ENCODE data around the gene TMSB4X.

The TMSB4X gene

DNA sequence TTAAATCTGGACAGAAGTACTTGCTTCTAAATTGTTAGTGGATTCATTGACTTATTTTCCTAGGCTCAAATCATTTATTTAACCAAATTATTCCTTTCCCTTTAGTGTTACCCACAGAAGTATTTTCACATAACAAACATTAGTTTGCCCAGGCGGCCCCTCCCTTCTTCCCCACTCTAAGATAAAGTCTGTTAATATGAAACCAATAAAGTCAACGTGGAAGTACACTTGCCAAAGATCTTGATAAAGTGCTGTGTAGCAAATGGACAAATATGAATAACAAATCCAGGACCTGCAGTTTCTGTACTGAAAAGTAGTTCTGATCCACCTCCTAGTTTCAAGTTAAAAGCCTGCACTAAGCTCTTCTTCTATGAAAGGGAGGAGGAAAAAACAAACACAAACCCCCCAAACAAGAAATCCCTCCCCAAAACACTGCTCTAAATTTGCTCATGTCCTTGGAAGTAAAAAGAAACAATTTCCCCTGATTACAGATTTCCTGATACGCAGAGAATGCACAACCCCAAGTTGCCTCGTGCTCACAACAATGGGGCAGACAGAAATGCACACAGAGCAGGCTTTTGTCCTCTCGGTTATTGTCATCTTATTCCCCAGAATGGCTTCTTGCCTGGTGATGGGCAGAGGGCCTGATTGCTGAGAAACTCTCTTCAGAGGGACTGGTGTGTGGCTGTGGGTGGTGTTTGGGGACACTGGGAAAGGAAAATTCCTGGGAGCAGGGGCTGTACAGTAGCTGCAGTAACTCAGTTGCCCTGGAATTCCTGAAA lies 23.2 kb downstream of the TMSB4X start:
- DNase-seq, result no peak

DNA sequence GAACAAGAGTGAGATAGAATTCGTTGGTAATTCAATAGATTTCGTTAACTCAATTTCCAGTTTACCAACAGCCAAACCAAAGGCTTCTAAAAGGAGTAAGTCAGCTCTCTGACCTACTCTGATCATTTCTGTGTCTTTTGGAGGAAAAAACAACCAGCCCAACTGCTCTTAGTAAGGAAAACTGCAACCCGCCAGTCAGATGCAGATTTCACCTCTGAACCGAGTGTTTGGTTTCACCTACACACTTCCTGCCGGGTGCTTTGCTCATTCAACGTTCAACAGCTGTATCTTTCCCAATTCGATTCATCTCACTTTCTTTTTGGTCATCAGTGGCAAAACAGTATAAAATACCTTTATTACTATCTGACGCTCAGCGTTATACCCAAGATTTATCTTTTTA lies 24.5 kb downstream of the TMSB4X start:
- DNase-seq, result peak in 2 of 3 donors; percentile 46 to 55

GRCh38 chrX:13000301-13000811 lies 25.4 kb downstream of the TMSB4X start:
- peak; percentile 56 to 75 (median 67) for DNase-seq

GRCh38 chrX:13001097-13001496 lies 26.2 kb downstream of the TMSB4X start:
- no peak for DNase-seq

DNA sequence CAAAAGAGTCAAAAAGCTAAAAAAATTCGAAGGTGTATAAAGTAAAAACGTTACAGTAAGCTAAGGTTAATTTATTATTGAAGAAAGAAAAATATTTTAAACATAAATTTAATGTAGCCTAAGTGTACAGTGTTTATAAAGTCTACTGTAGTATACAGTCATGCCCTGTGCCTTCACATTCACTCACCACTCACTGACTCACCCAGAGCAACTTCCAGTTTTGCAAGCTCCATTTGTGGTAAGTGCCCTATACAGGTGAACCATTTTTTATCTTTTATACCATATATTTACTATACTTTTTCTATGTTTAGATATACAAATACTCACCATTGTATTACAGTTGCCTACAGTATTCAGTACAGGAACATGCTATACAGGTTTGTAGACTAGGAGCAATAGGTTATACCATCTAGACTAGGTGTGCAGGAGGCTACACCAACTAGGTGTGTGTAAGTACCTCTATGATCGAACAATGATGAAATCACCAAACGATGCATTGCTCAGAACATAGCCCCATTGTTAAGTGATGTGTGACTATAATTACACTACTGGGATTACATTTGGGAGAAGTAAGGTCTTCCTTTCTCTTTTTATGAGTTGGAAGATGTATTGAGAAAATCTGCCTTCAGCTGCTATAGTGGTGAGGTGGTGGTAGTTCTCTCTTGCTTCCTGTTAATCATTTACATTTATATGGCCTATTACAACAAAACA lies 27.2 kb downstream of the TMSB4X start:
- peak; percentile 37 to 57 (median 56) for DNase-seq

DNA sequence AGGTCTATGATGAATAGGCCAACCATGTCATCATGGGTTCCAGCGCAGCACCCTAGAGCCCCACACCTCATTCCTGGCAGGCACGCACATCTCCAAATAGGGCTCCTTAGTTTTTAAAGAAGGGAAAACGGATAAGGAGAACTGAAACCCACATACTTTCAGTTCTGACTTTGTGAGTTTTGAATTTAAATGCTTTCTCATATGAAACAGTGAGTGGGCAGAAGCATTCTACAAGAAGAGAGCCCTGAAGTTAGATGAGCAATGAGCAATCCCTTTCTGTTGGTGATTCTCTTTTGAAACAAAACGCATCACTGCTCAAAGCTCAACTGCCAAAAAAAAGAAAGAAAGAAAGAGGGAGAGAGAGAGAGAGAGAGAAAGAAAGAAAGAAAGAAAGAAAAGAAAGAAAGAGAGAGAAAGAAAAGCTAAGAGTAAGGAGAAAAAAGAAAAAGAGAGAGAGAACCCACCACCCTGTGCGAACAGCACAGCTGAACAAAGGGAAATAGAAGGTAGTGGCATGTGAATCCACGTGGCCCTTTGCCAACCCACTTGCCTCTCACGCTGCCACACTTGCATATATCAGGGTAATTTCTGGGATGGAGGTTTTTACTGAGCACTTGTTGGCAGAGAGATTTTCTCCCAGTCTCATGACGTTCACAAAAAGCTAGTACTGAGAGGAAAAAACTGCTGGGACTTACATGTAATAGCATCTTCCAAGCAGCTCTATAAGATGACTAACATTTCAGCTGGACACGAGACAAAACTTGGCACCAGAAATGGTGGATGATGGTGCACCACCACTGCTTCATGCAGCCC lies 31.0 kb downstream of the TMSB4X start:
- DNase-seq, result peak; percentile 85 to 94 (median 86)

DNA sequence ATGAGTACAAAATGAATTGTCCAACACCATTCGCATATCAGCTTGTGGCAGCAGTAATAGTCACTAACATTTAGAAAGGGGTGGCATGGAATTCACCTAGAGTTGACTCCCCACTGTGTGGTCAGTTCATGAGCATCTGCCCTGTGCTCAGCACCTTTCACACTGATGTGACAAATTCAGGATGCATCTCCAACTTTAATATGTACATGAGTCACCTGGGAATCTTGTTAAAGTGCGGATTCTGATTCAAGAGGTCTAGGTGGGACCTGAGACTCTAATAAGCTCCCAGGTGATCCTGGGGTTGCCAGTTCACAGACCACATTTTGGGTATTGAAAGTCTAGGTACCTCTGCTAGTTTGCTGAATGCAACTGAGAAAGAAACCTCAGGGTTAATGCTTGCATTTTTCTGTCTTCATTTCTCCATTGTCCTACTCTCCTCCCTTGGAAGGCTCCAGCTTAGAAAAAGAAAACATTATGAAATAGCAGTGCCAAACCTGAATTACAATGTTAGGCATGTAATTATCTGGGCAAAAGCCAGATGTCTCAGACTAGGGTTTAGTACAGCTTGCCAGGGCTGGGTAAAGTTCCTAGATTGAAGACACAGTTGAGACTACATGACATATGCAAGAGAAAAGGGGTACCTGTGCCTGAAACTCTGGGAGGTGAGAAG lies 32.7 kb downstream of the TMSB4X start:
- no peak for DNase-seq

DNA sequence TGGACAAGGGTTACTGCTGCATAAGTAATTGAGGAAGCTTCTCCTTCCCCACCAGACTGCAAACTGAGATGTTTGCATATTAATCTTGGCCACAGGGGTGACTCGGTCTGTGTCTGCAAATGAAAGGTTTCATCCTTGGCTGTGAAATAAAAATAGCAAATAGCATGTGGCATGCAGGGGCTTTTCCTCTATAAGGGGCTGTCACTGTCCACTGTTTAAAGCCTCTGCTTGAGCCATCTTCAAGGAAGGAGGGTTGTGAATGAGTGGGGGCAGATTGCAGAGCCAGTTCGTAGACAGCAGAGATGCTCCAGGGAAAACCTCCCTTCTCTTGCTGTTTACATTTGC lies 33.3 kb downstream of the TMSB4X start:
- peak; percentile 41 to 47 (median 46) for DNase-seq

DNA sequence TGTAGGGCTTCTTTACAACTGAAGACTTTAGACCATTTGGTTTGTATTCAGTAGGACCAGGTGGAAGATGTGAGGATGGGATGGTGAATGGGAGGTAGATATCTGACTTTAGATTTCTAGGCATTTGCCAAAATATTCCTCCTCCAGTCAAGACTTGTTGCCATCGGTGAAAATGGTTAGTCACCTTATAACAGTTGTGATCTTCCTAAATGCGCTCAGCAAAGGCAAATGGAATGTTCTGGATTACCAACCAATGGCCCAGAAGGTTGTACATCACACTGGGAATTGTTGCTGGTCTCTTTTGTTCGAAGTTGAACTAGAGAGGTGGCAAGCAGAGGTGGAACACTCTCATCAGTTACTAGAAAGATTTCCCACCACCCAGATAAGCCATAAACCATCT lies 33.9 kb downstream of the TMSB4X start:
- no peak for DNase-seq

- peak in 2 of 3 donors; percentile 28 to 51 for DNase-seq
Measured at GRCh38 chrX:13009273-13009672, 34.4 kb downstream of the TMSB4X start.

DNA sequence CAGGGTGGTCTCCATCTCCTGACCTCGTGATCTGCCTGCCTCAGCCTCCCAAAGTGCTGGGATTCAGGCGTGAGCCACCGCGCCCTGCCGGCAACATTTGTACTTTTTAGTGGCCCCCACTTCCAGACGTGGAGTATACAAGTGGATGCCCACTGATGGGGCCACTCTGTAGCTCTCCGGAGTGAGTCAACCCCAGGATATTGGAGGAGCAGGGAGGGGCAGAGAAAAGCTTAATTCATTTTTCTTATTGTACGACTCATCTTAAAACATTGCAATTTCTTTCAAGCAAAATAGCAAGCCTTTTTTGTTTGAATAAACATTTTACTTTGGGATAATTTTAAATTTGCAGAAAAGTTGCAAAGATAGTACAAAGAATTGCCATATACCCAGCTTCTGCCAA lies 34.9 kb downstream of the TMSB4X start:
- DNase-seq, result no peak

- DNase-seq, result no peak
Measured at GRCh38 chrX:13010546-13010945, 35.6 kb downstream of the TMSB4X start.

DNA sequence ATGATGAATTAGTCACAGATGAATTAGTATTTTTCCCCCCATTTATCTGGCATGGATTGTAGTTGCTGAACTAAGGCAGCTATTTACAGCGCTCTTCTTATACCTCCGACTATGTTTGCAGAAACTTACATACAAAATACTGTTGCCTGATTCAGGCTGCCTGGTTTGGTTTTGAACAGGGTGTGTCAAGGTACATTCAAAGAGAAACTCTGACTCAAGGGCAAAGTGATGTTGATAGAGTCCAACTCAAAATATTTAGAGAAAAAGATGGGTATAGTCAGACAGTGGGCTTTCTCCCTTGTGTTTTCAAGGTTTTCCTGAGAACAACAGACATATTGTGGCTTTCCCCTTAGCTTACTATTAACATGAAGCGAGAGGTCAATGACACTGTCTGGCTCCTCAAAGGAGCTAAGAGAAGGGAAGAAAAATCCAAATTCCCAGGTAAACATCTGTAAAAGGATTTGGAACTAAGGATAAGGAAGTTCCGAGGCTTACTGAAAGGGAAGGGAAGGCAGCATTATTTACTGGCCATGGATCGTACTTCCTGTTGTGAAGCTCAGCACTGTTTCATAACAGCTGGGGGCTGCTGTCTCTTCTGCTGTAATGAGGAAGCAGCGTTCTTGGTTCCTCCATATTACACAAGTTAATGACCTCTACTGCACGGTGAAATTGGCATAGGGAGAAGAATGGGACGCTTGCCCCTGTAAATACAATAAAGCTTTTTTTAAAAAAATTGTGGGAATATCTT lies 38.6 kb downstream of the TMSB4X start:
- peak; percentile 74 to 88 (median 82) for DNase-seq

DNA sequence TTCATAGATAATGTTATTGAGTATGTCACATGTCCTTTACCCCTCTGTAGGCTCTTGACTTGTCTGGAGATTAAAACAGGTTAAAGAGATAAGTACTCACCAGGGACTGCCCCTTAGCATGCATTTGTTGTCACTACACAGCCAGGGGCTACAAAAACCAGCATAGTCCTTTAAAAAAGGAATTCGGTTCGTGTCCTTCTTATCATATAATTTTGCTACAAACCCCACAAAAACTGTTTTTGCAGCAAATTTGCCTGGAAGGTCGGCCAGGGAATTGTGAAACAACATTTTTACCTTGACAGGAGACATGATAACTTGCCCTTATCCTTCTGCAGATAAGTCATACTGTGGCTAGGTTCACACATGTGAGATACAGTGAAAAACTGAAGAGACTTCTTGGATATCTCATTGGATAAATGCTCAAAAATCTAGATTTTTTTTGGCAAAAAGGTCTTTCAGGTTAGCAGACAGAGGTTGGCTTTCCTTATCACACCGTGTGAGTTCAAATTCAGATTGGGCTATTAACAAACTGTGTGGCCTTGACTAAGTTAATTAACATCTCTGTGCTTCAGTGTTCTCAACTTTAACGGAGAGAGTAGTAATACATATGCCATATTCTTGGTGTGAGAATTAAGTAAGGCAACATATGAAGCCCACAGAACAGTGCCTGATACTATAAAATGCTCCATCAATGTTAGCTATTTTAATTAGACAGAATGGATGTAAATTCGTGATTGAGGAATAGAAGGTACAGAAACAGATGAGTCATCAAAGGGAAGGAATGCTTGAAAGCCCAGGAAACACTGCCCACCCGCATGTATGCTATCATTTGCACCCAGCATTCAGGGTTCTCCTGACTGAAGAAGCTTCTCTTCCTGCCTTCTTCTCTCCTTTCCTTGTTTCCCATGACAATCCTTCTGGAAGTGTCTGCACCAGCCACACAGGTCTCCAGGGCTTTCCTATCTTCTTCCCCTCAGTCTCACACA lies 39.5 kb downstream of the TMSB4X start:
- DNase-seq, result peak in 1 of 3 donors; percentile 31

DNA sequence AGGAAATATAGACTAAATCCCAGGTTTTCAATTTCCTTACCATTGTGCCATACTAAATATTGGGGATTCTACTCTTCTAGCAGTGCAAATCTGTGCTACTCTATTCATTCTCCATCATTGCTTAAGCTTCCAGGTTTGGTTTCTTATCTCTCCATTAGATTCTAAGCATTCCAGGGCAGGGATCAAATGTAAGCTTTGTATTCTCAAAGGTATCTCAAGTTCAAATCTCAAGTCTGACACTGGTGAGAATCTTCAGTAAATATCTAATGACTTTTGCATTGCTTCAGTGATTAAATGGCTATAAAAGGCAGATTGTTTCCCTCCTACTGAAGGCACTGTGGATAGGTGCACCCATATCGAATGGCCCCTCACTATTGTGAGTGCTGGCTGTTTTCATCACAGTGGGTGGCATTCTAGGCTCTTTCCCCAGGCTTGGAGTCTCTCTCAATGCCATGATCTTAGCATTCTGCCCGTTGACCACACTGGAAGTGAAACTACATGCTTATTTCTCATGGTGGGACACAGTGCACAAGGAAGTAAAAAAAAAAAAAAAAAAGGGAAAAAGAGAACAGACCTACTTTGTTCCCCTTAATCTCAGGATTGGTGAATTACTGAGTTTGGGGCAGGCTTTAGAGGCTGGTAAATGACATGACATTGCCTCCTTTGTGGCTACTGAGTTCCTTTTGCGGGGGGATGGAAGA lies 40.8 kb downstream of the TMSB4X start:
- DNase-seq, result peak; percentile 51 to 85 (median 68)

GRCh38 chrX:13016731-13017130 lies 41.8 kb downstream of the TMSB4X start:
- peak in 1 of 3 donors; percentile 40 for DNase-seq

- peak in 2 of 3 donors; percentile 28 to 52 for DNase-seq
Measured at GRCh38 chrX:13022926-13023325, 48.0 kb downstream of the TMSB4X start.

- no peak for DNase-seq
Measured at GRCh38 chrX:13023567-13023966, 48.7 kb downstream of the TMSB4X start.

DNA sequence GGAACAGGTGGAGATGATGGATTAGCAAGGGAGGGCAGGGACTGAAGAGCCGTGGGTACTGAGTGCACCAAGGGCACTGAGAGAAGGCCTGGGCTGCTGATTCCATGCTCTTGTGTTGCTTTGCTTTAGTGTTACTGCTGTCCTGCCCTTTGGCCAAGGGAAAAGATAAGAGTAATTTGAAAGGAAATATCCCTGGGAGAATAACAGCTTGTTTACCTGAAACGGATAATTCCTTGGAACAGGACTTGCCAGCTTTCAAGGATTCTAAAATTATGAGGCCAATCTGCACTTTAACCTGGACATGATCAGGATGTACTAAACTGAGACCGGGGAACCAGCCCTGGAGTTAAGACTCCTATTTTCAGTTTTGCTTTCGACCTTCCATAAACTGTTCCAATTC lies 49.1 kb downstream of the TMSB4X start:
- no peak for DNase-seq

DNA sequence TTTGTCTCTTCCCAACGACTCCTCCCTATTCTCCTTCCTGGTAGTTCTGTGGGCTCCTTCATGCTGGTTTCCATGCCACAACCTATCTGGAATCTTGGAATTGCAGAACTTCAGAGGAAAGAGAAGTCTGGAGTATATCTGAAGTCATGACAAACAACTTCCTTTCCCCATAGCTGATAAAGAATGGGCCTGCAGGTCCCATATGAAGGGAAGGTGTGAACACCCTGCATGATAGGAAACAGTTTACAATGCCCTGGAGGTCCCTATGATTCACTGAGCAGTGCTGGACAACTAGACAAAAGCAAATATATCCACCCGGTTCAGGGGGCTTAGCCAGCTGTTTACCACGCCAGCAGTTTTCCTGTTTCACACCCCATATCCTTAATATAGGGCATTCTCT lies 50.1 kb downstream of the TMSB4X start:
- DNase-seq, result no peak

Measured in suppressor macrophage treated with lipopolysaccharide for 1 hour (primary cell).